Psoas muscle (tissue), 8 donors: ENCODE data around the gene SAMD11. TPM values are rescaled to one million over a fixed set of nuclear protein-coding genes. Genes with fewer than 3 reads are reported as not detected.
"Not testable (repeated sequence)": the region's sequence is repeated elsewhere in the genome, so short reads cannot be mapped to it uniquely, and the experiment has no call there.

Experiments used
- ATAC-seq, 4 donors: fragments of 200-7000 bp; cut with Tn5 transposase; one replicate each; pipeline ENCODE4 v1.9.1; 2020; ENCODE audit warnings: moderate library complexity in 3 of 4, mild to moderate bottlenecking in 2 of 4
- DNase-seq, 2 donors: peaks; one replicate each; pipeline ENCODE4 v3.0.0-alpha.2; 2020
- H3K27ac ChIP-seq: fragments of 200-600 bp; one replicate; pipeline ENCODE4 v1.8.0; 2022
- H3K27me3 ChIP-seq, 3 donors: fragments of 200-600 bp in 1 of 3; one replicate each; pipeline versions ENCODE4 v1.6.1 to v1.8.0; 2013 to 2022; ENCODE audit warnings: low read length in 2 of 3, mild to moderate bottlenecking in 2 of 3, moderate library complexity in 1 of 3; ENCODE audit not compliant: insufficient read depth in 3 of 3
- H3K36me3 ChIP-seq, 2 donors: fragments of 200-600 bp in 1 of 2; one replicate each; pipeline versions ENCODE4 v1.6.1 to v1.8.0; 2013 to 2022; ENCODE audit warnings: low read depth in 1 of 2, mild to moderate bottlenecking in 1 of 2, moderate library complexity in 1 of 2; ENCODE audit not compliant: insufficient read depth in 1 of 2
- H3K4me1 ChIP-seq: fragments of 200-600 bp; one replicate; pipeline ENCODE4 v1.8.0; 2022
- H3K4me3 ChIP-seq: fragments of 200-600 bp; one replicate; pipeline ENCODE4 v1.8.0; 2022; ENCODE audit warnings: mild to moderate bottlenecking
- H3K9me3 ChIP-seq: fragments of 200-600 bp; one replicate; pipeline ENCODE4 v1.8.0; 2022
- CTCF ChIP-seq: fragments of 200-600 bp; IDR thresholded peaks from one replicate; pipeline ENCODE4 v1.8.0; 2022; ENCODE audit warnings: antibody characterized with exemption
- WGBS, 3 donors: extraction: QIAGEN DNeasy Blood & Tissue Kit; methylation state at CpG; one replicate each; pipeline versions ENCODE4 v1.1.6 to v1.1.7; 2013; 5-methylcytosine and 5-hydroxymethylcytosine counted together
- intact Hi-C, 2 donors: fragments of 100-400 bp; cut with DNase I; formaldehyde crosslinking; loops; one replicate each; pipeline versions ENCODE4 v1.11.0 to v1.14.2; 2022
- polyA plus RNA-seq, 3 donors: library from polyadenylated mRNA; stranded (reverse); fragments of 200-250 nt; gene quantifications; one replicate each; pipeline ENCODE4 v1.2.3, GENCODE V29; 2013
- total RNA-seq, 4 donors: library from RNA; stranded (reverse); fragmentation: NEBNext Ultra II Directional in 2 of 4; extraction: Animal tissue kit (Norgen Biotek cat#: 25700) in 2 of 4; gene quantifications; one replicate each; pipeline versions ENCODE4 v1.2.1 to v1.2.4, GENCODE V29; 2021 to 2023
- donor health status: healthy with polysubstance abuse.
- donor health status: DM: no; HTN: no; CAD: no; lungs with moderate emphysema.
- donor health status: Bipolar disorder and iron deficiency.
- donor health status: healthy.
- donor health status: DM: yes; HTN: yes; CAD: no.
- donor health status: DM: no; HTN: no; CAD: no.
- donor health status: DM: no; HTN: no; CAD: no.
- donor health status: DM: yes; HTN: yes; CAD: no.

Gene SAMD11
- total and polyA plus RNA-seq, 7 donors = 0.28 to 6.9 (median 1.0) TPM; not detected in 1

- WGBS, 3 donors = 12 to 17% (median 12%) methylated on average over 19 to 27 of the region's 27 CpGs
- Histone ChIP-seq H3K27ac (no peak overlapping the region), H3K4me1 (peaks cover 18% of the 10 kb centered on the region), H3K36me3 (peaks cover 0 to 34% of the 10 kb centered on the region in 2 donors), H3K4me3 (peak overlapping the region; percentile 62), H3K27me3 (peaks cover 0 to 55% (median 28%) of the 10 kb centered on the region in 3 donors), H3K9me3 (no peaks in the 10 kb centered on the region)
- intact Hi-C loops = no loop called here
- no peak for DNase-seq
- peak in 2 of 4 donors; percentile 4 to 10 for ATAC-seq
- TF ChIP-seq CTCF = no peak
These were observed 19.3 kb downstream of the SAMD11 start for GRCh38 chr1:942864-943533.

DNA sequence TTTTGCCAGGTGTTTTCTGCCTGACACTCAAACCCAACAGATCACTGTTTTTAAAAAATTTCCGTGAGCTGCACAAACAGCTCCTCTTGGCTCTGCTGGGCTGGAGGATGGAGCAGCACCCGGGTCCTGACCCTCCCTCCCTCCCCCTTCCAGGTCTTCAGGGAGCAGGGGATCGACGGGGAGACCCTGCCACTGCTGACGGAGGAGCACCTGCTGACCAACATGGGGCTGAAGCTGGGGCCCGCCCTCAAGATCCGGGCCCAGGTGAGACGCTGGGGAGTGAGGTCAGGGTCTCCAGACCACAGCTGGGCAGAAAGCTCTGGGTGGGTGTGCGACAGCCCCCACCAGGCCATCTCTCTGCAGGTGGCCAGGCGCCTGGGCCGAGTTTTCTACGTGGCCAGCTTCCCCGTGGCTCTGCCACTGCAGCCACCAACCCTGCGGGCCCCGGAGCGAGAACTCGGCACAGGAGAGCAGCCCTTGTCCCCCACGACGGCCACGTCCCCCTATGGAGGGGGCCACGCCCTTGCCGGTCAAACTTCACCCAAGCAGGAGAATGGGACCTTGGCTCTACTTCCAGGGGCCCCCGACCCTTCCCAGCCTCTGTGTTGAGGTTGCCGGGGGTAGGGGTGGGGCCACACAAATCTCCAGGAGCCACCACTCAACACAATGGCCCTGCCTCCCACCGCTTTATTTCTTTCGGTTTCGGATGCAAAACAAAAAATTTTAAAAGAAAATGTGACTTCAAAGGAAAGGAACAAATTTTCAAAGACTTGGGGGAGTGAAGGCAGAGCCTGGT lies 20.0 kb downstream of the SAMD11 start:
- TF ChIP-seq CTCF = no peak
- Histone ChIP-seq H3K27me3 (peaks cover 0 to 48% (median 28%) of the 10 kb centered on the region in 3 donors), H3K4me1 (peaks cover 18% of the 10 kb centered on the region), H3K27ac (no peak overlapping the region), H3K9me3 (no peaks in the 10 kb centered on the region), H3K36me3 (peaks cover 0 to 41% of the 10 kb centered on the region in 2 donors), H3K4me3 (no peak overlapping the region)
- intact Hi-C loops = no loop called here
- 74 to 78% (median 78%) methylated on average over 24 to 27 of the region's 27 CpGs for WGBS, 3 donors
- ATAC-seq = peak in 1 of 4 donors; percentile 1
- DNase-seq = no peak

DNA sequence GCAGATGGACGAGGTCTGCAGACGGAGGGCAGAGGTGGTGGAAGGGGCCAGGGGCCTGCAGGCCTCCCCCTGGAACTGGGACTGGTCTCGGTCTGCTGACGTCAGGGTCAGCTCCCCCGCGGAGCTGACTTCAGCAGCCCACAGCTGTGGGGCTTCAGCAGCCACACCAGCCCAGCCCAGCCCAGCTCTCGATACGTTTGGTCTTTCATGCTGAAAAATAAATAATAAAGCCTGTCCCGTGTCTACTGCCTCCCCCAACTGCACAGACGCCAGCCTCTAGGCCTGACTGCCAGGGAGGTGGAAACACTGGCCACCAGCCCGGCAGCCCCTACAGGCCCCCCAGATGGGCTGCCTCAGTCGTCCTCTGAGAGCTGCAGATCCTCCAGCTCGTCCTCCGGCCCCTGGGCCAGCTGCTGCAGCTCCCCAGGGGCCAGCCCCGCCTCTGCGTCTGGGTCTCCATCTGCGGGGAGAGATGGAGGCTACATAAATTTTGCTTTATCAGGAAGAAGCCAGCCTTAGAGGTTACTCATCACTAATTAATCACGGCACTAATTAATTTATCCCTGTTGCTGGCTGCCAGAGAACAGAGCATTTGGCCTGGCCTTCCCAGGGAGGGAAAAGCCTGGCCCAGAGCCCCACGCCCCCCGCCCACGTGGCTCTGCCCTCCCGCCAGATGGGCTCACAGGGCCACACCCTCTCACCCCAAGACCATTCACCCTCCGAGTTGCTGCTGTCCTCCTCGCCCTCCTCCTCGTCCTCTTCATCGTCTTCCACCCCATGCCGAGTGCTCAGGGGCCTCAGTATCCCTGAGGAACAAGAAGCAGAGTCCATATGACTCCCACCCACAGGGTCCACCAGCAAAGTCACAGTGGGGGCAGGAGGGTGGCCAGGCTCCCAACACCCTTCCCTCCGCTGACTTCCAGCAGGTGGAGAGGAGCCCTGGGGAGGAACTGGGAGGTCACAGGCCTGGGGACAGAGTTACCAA lies 20.9 kb downstream of the SAMD11 start:
- no peak for ATAC-seq
- Histone ChIP-seq H3K4me3 (no peak overlapping the region), H3K9me3 (no peaks in the 10 kb centered on the region), H3K27ac (no peak overlapping the region), H3K27me3 (peaks cover 0 to 40% (median 23%) of the 10 kb centered on the region in 3 donors), H3K36me3 (peaks cover 0 to 50% of the 10 kb centered on the region in 2 donors), H3K4me1 (peaks cover 16% of the 10 kb centered on the region)
- WGBS, 3 donors = 62 to 69% (median 68%) methylated on average over 26 to 28 of the region's 28 CpGs
- DNase-seq = no peak
- intact Hi-C loops = no loop called here
- no peak for TF ChIP-seq CTCF

DNA sequence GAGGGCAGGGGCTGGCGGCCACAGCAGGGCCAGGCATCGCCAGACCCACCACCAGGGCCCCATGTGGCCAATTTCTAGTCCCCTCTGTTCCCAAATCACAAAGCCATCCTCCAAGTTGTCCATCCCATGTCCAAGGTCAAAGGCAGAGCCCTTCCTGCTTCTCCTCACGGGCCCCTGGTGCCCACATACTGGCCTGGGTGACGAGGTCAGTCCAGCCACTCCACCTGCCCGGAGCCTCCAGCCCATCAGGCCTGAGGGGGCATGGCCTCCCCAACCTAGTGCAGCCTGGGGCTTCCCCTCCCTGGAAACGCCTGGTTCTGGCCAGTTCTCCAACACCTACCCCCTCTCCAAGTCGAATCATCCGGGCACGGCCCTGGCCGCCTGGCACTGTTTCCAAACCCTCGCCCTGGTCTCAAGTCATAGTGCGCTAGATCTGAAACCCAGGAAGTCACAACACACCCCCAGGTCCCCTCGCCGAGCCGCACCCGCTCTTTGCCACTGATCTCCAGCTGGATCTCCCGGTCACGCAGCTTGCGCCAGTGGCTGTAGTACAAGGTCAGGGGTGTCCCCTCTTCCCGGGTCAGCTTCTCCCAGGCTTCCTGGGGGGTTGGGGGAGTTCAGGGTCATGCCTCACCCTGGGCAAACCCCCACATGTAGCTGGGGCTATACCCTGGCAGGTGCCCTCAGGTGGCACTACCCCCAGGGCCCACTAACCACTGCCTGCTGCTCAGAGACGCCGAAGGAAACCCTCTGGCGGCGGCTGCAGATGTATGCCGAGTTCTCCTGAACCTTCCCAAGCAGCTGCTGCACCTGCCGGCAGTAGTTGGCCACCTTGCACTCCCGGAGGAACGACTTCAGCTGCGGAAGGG lies 22.2 kb downstream of the SAMD11 start:
- DNase-seq (no peak), ATAC-seq (no peak)
- WGBS, 3 donors = 82 to 86% (median 86%) methylated on average over 27 to 29 of the region's 29 CpGs
- Histone ChIP-seq H3K9me3 (no peaks in the 10 kb centered on the region), H3K27ac (no peak overlapping the region), H3K4me3 (no peak overlapping the region), H3K36me3 (peaks cover 0 to 62% of the 10 kb centered on the region in 2 donors), H3K4me1 (peaks cover 7% of the 10 kb centered on the region), H3K27me3 (peaks cover 0 to 29% (median 18%) of the 10 kb centered on the region in 3 donors)
- TF ChIP-seq CTCF = no peak
- intact Hi-C loops = no loop called here

DNA sequence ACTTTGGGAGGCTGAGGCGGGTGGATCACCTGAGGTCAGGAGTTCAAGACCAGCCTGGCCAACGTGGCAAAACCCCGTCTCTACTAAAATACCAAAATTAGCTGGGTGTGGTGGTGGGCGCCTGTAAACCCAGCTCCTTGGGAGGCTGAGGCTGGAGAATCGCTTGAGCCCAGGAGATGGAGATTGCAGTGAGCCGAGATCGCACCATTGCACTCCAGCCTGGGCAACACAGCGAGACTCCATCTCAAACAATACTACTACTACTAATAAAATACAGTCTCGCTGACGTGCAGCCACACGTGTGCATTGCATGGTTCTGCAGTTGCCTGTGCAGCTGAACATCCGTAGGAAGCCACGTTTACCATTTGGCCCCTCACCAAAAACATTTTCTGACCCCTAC lies 23.1 kb downstream of the SAMD11 start:
- 92 to 94% (median 93%) methylated on average over 10 to 13 of the region's 13 CpGs for WGBS, 3 donors
- H3K4me1 ChIP-seq, H3K27ac ChIP-seq, ATAC-seq, intact Hi-C loops, DNase-seq, H3K4me3 ChIP-seq, H3K9me3 ChIP-seq: not testable (repeated sequence)
- H3K27me3 ChIP-seq = peaks cover 0 to 20% (median 10%) of the 10 kb centered on the region in 3 donors
- peaks cover 5 to 71% of the 10 kb centered on the region in 2 donors for H3K36me3 ChIP-seq
